Measurements from ENCODE around the gene AATK.
A peak's percentile ranks its signal among the peaks of the same experiment; 100 is the strongest.

The AATK gene

DNA sequence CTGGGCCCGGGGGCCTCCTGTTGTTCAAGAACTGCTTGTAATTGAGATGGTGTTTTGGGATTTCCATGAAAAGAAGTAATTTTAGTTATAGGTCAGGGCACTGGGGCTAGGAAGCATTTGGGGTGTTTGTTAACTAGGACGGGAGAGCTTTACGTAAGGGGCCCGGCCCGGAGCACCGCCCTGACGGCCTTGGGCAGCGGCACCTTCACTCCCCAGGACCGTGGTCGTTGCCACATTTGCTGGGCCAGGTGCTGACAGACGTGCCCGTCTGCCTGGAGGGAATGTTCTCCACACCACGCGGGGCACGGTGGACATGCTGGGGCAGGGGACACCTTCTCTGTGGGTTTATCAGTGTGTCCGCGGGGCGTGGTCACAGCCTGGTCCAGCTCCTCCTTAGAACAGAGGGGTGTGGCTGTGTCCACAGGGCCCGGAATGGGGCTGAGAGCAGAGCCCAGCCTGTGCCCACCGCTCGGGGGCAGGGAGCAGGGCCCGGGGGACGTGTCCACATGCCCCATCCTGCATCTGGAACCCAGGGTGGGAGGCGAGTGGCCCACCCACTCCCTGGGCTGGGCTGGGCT lies 73.4 kb downstream of the AATK start:
- no peak overlapping the region for H4K5ac ChIP-seq (ENCODE audit: low read length)
- H3K23ac ChIP-seq (ENCODE audit: low read length), result no peak overlapping the region
- WGBS (ENCODE audit: extremely low coverage, insufficient coverage, low lambda C conversion rate), result no CpG with 5 or more reads among the region's 24 CpGs
- DNase-seq, result no peak
- H3K27ac ChIP-seq (ENCODE audit: low read depth, low read length), result no peak overlapping the region
- H3K56ac ChIP-seq (ENCODE audit: low read length), result no peak overlapping the region
- no peaks in the 10 kb centered on the region for H3K79me1 ChIP-seq (ENCODE audit: low read length)
- H2BK120ac ChIP-seq (ENCODE audit: low read depth, low read length), result no peak overlapping the region
- H3K4me1 ChIP-seq (ENCODE audit: control insufficient read depth, low read depth, low read length), result peaks cover 13% of the 10 kb centered on the region
- H2BK5ac ChIP-seq (ENCODE audit: low read length), result no peak overlapping the region
- no peak overlapping the region for H3K9ac ChIP-seq (ENCODE audit: low read length)
- no peaks in the 10 kb centered on the region for H3K27me3 ChIP-seq (ENCODE audit: insufficient read depth, low read length, poor library complexity)
- no peak overlapping the region for H4K8ac ChIP-seq (ENCODE audit: low read depth, low read length)
- H3K4me3 ChIP-seq (ENCODE audit: low read length), result no peak overlapping the region
- H3K4me2 ChIP-seq (ENCODE audit: low read length), result no peak overlapping the region
- no peak overlapping the region for H2BK15ac ChIP-seq (replicated peaks; ENCODE audit: low read depth)
- H3K4ac ChIP-seq (ENCODE audit: low read depth, low read length), result no peak overlapping the region
- H3K79me2 ChIP-seq (ENCODE audit: control insufficient read depth, insufficient read depth, low read length), result no peaks in the 10 kb centered on the region
- no peaks in the 10 kb centered on the region for H3K36me3 ChIP-seq (ENCODE audit: control insufficient read depth, insufficient read depth, low read length)
- H3K18ac ChIP-seq (ENCODE audit: low read length), result no peak overlapping the region
- H2AK5ac ChIP-seq (ENCODE audit: low read length), result no peak overlapping the region

DNA sequence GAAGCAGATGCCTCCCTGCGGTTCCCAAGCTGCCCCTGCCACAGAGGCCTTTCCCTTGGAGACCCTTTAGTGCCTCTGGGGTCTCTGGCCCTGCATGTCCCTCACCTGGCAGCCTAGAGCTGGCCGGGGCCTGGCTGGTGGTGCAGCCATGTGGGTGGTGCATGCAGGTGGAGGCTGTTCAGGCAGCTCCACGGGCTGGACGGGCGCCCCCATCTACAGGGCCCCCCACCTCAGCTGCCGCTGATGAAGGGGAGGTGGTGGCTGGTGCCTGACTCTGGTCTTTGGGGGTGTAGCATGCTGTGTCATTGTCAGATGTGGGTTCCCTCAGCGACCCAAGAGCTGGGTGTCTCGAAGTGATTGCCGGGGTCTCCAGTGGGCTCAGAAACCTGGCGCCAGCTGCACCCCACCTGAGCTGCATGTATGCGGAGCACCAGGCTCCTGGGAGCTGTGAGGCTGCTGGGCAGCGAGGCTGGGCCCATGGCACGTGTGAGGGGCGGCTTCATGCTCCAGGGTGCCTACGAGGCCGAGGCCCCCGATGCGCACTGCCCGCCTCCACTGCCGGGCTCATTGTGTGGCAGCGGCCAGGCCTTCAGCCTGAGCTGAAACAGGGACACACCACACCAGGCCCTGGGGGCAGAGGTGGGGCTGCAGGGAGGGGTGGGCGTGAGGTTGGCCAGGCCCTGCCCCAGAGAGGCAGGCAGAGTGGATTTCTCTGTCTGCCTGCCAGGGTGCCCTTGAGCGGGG lies 74.1 kb downstream of the AATK start:
- Histone ChIP-seq H2BK120ac (ENCODE audit: low read depth, low read length) (no peak overlapping the region), H3K23ac (ENCODE audit: low read length) (no peak overlapping the region), H3K4ac (ENCODE audit: low read depth, low read length) (no peak overlapping the region), H3K56ac (ENCODE audit: low read length) (no peak overlapping the region), H3K4me3 (ENCODE audit: low read length) (no peak overlapping the region), H4K8ac (ENCODE audit: low read depth, low read length) (no peak overlapping the region), H2AK5ac (ENCODE audit: low read length) (no peak overlapping the region), H3K18ac (ENCODE audit: low read length) (no peak overlapping the region), H4K5ac (ENCODE audit: low read length) (no peak overlapping the region), H3K36me3 (ENCODE audit: control insufficient read depth, insufficient read depth, low read length) (no peaks in the 10 kb centered on the region), H3K79me2 (ENCODE audit: control insufficient read depth, insufficient read depth, low read length) (no peaks in the 10 kb centered on the region), H3K9ac (ENCODE audit: low read length) (no peak overlapping the region), H3K4me1 (ENCODE audit: control insufficient read depth, low read depth, low read length) (peaks cover 11% of the 10 kb centered on the region), H3K79me1 (ENCODE audit: low read length) (no peaks in the 10 kb centered on the region), H3K27ac (ENCODE audit: low read depth, low read length) (no peak overlapping the region), H3K27me3 (ENCODE audit: insufficient read depth, low read length, poor library complexity) (no peaks in the 10 kb centered on the region), H2BK15ac (replicated peaks; ENCODE audit: low read depth) (no peak overlapping the region), H2BK5ac (ENCODE audit: low read length) (no peak overlapping the region), H3K4me2 (ENCODE audit: low read length) (no peak overlapping the region)
- no peak for DNase-seq
- WGBS (ENCODE audit: extremely low coverage, insufficient coverage, low lambda C conversion rate), result no CpG with 5 or more reads among the region's 23 CpGs

DNA sequence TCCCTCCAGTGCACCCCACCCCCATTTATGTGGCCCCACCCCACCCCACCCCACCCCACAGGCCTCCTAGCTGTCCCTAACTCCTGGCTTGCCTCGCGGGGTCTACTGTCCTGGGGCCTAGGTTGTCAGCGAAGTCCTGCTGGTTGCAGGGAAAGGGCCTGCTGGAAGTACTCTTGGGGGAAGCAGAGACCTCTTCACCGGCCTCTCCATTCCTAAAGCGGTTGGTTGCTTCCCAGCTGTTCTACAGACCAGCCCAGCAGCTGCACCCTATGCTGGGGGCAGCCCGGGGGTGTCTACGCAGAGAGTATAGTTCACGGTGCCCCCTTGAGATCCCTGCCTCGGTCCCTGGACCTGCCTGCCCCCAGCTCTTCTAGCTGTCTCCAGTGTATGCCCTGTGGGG lies 74.9 kb downstream of the AATK start:
- Histone ChIP-seq H2BK120ac (ENCODE audit: low read depth, low read length) (no peak overlapping the region), H3K18ac (ENCODE audit: low read length) (no peak overlapping the region), H3K27ac (ENCODE audit: low read depth, low read length) (no peak overlapping the region), H3K9ac (ENCODE audit: low read length) (no peak overlapping the region), H3K4ac (ENCODE audit: low read depth, low read length) (no peak overlapping the region), H3K56ac (ENCODE audit: low read length) (no peak overlapping the region), H3K4me3 (ENCODE audit: low read length) (no peak overlapping the region), H3K79me1 (ENCODE audit: low read length) (no peaks in the 10 kb centered on the region), H2BK15ac (replicated peaks; ENCODE audit: low read depth) (no peak overlapping the region), H4K5ac (ENCODE audit: low read length) (no peak overlapping the region), H3K36me3 (ENCODE audit: control insufficient read depth, insufficient read depth, low read length) (no peaks in the 10 kb centered on the region), H3K23ac (ENCODE audit: low read length) (no peak overlapping the region), H3K79me2 (ENCODE audit: control insufficient read depth, insufficient read depth, low read length) (no peaks in the 10 kb centered on the region), H3K4me2 (ENCODE audit: low read length) (no peak overlapping the region), H3K4me1 (ENCODE audit: control insufficient read depth, low read depth, low read length) (peaks cover 9% of the 10 kb centered on the region), H2BK5ac (ENCODE audit: low read length) (no peak overlapping the region), H4K8ac (ENCODE audit: low read depth, low read length) (no peak overlapping the region), H3K27me3 (ENCODE audit: insufficient read depth, low read length, poor library complexity) (no peaks in the 10 kb centered on the region), H2AK5ac (ENCODE audit: low read length) (no peak overlapping the region)
- WGBS (ENCODE audit: extremely low coverage, insufficient coverage, low lambda C conversion rate), result no CpG with 5 or more reads among the region's 9 CpGs
- DNase-seq, result no peak

DNA sequence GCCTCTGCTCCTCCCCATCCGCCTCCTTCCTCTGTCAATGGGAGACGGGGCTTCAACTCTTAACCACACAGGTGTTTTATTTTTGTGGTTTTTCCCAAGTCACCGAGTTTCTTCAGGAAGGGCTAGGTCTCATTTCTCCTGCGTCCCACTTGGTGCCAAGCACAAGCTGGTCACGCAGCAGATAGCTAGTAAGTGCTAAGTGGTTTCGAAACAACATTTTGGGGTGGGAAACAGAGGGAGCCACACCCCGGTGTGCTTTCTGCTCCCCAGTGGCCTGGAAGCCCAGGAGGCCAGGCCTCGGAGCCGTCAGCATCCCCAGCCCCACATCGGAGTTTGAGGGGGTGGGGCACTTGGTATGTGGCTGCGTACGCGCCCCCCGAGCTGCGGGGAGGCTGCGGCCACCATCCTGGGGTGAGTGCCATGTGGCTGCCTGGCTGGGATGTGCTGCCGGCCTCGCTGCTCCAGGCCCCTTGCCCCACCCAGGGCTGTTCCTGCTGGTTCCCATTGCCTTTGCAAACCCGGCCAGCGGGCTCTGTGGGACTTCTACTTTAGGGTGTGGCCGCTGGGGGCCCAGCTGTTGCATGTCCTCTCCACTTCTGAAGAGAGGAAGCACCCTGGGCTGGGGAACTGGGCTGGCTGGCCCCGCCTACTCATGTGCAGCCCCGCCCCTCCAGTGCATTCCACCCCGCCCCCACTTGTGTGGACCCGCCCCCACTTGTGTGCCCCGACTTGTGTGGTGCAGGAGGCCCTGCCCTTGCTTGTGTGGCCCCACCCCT lies 75.5 kb downstream of the AATK start:
- no peak overlapping the region for H4K8ac ChIP-seq (ENCODE audit: low read depth, low read length)
- no peak overlapping the region for H2BK5ac ChIP-seq (ENCODE audit: low read length)
- H2AK5ac ChIP-seq (ENCODE audit: low read length), result peak overlapping the region; percentile 78
- H3K36me3 ChIP-seq (ENCODE audit: control insufficient read depth, insufficient read depth, low read length), result no peaks in the 10 kb centered on the region
- WGBS (ENCODE audit: extremely low coverage, insufficient coverage, low lambda C conversion rate), result no CpG with 5 or more reads among the region's 26 CpGs
- peak overlapping the region; percentile 13 for H3K9ac ChIP-seq (ENCODE audit: low read length)
- H3K4me1 ChIP-seq (ENCODE audit: control insufficient read depth, low read depth, low read length), result peaks cover 9% of the 10 kb centered on the region
- no peak overlapping the region for H3K4me2 ChIP-seq (ENCODE audit: low read length)
- H3K4me3 ChIP-seq (ENCODE audit: low read length), result no peak overlapping the region
- H3K79me1 ChIP-seq (ENCODE audit: low read length), result no peaks in the 10 kb centered on the region
- no peaks in the 10 kb centered on the region for H3K27me3 ChIP-seq (ENCODE audit: insufficient read depth, low read length, poor library complexity)
- no peak overlapping the region for H3K23ac ChIP-seq (ENCODE audit: low read length)
- peak; percentile 68 for DNase-seq
- no peak overlapping the region for H3K18ac ChIP-seq (ENCODE audit: low read length)
- H2BK120ac ChIP-seq (ENCODE audit: low read depth, low read length), result no peak overlapping the region
- H4K5ac ChIP-seq (ENCODE audit: low read length), result no peak overlapping the region
- H3K56ac ChIP-seq (ENCODE audit: low read length), result peak overlapping the region; percentile 49
- H2BK15ac ChIP-seq (replicated peaks; ENCODE audit: low read depth), result no peak overlapping the region
- no peak overlapping the region for H3K4ac ChIP-seq (ENCODE audit: low read depth, low read length)
- H3K79me2 ChIP-seq (ENCODE audit: control insufficient read depth, insufficient read depth, low read length), result no peaks in the 10 kb centered on the region
- no peak overlapping the region for H3K27ac ChIP-seq (ENCODE audit: low read depth, low read length)

DNA sequence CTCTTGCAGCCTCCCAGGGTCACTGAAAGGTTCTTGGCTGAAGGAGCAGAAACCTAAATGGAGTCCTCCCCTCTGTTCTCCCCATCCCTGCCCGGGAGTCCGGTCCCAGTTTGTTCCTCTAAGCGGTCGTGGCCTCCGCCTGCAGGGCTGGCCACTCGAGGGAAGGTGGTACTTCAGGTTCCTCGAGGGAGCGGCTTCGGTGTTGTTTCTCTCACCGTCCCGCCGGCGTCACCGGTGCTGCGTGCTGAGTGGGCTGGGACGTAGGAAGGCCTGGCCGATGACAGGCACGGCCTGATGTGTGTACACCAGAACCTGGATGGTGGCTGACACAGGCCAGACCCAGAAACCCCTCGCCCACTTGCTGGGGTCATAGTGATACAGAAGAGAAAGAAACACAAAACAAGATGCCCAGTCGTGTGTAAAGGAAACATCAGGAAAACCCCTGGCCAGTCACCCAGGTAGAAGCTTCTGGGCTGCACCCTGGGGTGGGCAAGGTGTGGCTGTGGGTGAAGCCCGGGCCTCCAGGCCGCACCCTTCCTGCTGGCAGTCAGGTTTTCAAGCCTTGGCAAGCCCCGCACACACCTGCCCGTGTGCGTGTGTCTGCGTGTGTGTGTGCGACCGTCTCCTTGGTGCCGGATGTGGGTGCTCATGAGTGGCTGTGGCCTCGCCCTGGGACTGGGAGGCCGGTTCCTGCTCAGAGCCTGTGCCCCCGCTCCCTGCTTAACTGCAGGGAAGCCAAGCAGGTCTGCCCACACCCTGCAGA lies 79.1 kb downstream of the AATK start:
- Histone ChIP-seq H3K18ac (ENCODE audit: low read length) (no peak overlapping the region), H3K79me2 (ENCODE audit: control insufficient read depth, insufficient read depth, low read length) (no peaks in the 10 kb centered on the region), H3K4me1 (ENCODE audit: control insufficient read depth, low read depth, low read length) (peaks cover 6% of the 10 kb centered on the region), H2BK15ac (replicated peaks; ENCODE audit: low read depth) (no peak overlapping the region), H3K4me3 (ENCODE audit: low read length) (no peak overlapping the region), H3K27me3 (ENCODE audit: insufficient read depth, low read length, poor library complexity) (no peaks in the 10 kb centered on the region), H3K23ac (ENCODE audit: low read length) (no peak overlapping the region), H2AK5ac (ENCODE audit: low read length) (no peak overlapping the region), H2BK5ac (ENCODE audit: low read length) (no peak overlapping the region), H3K27ac (ENCODE audit: low read depth, low read length) (no peak overlapping the region), H4K5ac (ENCODE audit: low read length) (no peak overlapping the region), H3K9ac (ENCODE audit: low read length) (no peak overlapping the region), H3K36me3 (ENCODE audit: control insufficient read depth, insufficient read depth, low read length) (no peaks in the 10 kb centered on the region), H3K79me1 (ENCODE audit: low read length) (no peaks in the 10 kb centered on the region), H3K4me2 (ENCODE audit: low read length) (no peak overlapping the region), H4K8ac (ENCODE audit: low read depth, low read length) (no peak overlapping the region), H3K4ac (ENCODE audit: low read depth, low read length) (no peak overlapping the region), H2BK120ac (ENCODE audit: low read depth, low read length) (no peak overlapping the region), H3K56ac (ENCODE audit: low read length) (no peak overlapping the region)
- WGBS (ENCODE audit: extremely low coverage, insufficient coverage, low lambda C conversion rate), result no CpG with 5 or more reads among the region's 32 CpGs
- no peak for DNase-seq

All from mesendoderm (in vitro differentiated cells).